Endothelial cell of umbilical vein (primary cell): ENCODE results near the gene ZNF672.

Experiments
- CTCF ChIP-seq, 2 donors: IDR thresholded peaks; 1 replicate in 1 of 2; 2 replicates in 1 of 2; pipeline ENCODE4 v1.5.1; 2011; ENCODE audit warnings: low read length in 2 of 2, mild to moderate bottlenecking in 2 of 2, moderate library complexity in 2 of 2, control low read depth in 1 of 2, inconsistent platforms in 1 of 2, low read depth in 1 of 2; ENCODE audit not compliant: insufficient read depth in 1 of 2; ENCODE audit errors: extremely low read depth in 1 of 2
- POLR2A ChIP-seq: IDR thresholded peaks from 2 replicates; pipeline ENCODE4 v1.6.1; 2012; ENCODE audit warnings: low read depth, mild to moderate bottlenecking, control low read depth, low read length
- POLR2AphosphoS5 ChIP-seq: IDR thresholded peaks from 2 replicates; pipeline ENCODE4 v1.6.1; 2012; ENCODE audit warnings: low read depth, mild to moderate bottlenecking, control low read depth, low read length, moderate library complexity; ENCODE audit not compliant: insufficient read depth

- TF ChIP-seq CTCF (IDR thresholded peaks at IDR 0.05; ENCODE audit: extremely low read depth in 1 of 2, insufficient read depth in 1 of 2, low read depth in 1 of 2, low read length in 2 of 2) (no peak), POLR2AphosphoS5 (no peak), POLR2A (no peak)
These were observed 44.4 kb upstream of the ZNF672 start for GRCh38 chr1:248793592-248793991.
